ENCODE data around the gene ANO2.

Gene ANO2

DNA sequence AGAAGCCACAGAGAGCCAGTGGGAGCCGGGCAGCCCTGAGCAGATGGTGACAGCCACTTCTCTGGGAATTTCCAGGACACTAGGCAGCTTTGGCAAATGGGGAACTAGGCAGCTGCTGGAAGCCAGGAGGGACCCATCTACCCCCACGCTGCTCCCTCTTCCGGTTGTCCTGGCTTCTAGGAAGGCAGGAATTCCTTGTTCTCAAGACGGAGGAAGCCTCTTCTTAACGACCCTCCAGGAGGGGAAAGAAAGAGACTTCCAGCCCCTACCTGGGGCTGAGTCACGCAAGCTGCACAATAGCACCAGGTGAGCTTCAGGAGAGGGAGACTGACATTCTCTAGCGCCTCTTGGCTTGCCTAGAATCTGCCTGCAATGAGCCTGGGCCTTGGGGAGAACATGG lies 141.5 kb downstream of the ANO2 start:
- ATAC-seq = no peak

DNA sequence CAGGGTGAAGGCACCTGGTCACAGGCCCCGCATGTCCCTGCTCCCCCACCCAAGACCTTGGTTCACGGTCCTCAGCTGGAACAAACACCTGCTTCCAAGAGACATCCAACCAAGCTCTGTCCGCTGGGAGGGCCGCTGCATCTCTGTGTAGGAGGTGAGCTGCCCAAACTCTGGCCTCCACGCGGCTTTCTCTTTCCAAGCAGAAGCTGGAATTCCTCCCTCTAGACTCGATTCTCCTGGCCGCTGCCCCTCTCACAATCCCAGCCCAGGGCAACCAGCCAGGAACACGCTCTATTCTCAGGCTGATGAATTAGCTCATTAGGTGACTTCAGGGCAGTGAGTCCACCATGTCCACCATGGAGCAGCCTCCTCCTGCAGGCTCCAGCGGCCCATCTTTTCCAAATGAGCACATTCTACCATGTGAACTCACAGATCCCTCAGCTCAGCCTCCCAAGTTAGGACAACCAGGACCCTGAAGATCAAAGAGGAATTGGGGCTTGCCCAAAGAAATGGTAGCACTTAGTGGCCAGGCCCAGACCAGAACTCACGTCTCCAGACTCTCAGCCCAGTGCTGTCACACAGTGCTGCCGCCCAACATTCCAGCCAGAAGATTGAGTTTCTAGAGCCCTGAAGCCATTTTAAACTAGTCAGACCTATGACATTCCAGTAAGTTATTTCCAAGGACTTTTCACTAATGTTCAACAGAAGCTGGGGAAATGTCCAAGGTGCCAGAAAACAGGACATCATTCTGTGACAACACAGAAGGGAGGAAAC lies 146.6 kb downstream of the ANO2 start:
- Mint-ChIP-seq H3K27ac (no peak overlapping the region), H3K9me3 (no peaks in the 10 kb centered on the region), H3K4me1 (no peaks in the 10 kb centered on the region), H3K4me3 (no peak overlapping the region), H3K27me3 (no peaks in the 10 kb centered on the region)
- no peak for DNase-seq
- ATAC-seq = no peak

More for the DNA sequence above, 141.5 kb downstream of the ANO2 start:
- H3K4me1 Mint-ChIP-seq = no peaks in the 10 kb centered on the region
- H3K27me3 Mint-ChIP-seq = no peaks in the 10 kb centered on the region
- no peak overlapping the region for H3K27ac Mint-ChIP-seq
- DNase-seq = no peak
- no peaks in the 10 kb centered on the region for H3K9me3 Mint-ChIP-seq
- no peak overlapping the region for H3K4me3 Mint-ChIP-seq

DNA sequence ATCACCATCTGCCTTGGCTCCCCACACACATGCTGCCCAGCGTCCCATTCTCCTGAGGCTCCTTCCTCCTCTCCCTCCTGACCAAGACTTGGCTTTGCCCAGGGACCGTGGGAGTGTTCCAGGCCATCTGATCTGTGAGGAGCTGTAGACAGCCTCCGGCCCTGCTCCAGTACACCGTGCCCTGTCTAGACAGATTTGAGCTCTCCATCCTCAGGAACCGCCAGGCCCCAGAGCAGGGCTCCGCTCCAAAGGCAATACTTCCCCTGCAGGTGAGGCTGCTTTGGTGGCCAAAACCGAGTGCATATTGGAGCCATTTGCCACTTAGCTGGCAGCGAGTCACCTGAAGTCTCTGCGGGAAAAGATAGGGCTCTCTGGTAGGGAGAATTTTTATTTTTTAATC lies 147.4 kb downstream of the ANO2 start:
- no peak overlapping the region for H3K27ac Mint-ChIP-seq
- H3K9me3 Mint-ChIP-seq = no peaks in the 10 kb centered on the region

DNA sequence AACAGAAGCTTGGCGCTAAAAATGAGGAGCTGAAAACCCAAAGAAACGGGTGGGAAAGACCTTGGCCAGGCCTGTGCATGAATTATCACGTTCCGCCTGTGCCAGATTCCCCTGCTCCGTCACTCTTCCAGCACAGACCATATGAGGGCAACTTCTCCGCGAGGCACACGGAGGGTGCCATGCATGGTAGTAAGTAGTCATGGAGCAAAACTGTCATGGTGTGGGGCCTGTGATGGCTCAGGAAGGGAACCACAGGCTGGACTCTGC lies 148.2 kb downstream of the ANO2 start:
- no peaks in the 10 kb centered on the region for H3K27me3 Mint-ChIP-seq
- DNase-seq (no peak), ATAC-seq (no peak)
- H3K4me1 Mint-ChIP-seq = no peaks in the 10 kb centered on the region
- no peaks in the 10 kb centered on the region for H3K9me3 Mint-ChIP-seq
- H3K27ac Mint-ChIP-seq = no peak overlapping the region
- H3K4me3 Mint-ChIP-seq = no peak overlapping the region

More for the DNA sequence above, 147.4 kb downstream of the ANO2 start:
- no peak for DNase-seq
- H3K27me3 Mint-ChIP-seq = no peaks in the 10 kb centered on the region
- ATAC-seq = no peak
- H3K4me1 Mint-ChIP-seq = no peaks in the 10 kb centered on the region
- H3K4me3 Mint-ChIP-seq = no peak overlapping the region

DNA sequence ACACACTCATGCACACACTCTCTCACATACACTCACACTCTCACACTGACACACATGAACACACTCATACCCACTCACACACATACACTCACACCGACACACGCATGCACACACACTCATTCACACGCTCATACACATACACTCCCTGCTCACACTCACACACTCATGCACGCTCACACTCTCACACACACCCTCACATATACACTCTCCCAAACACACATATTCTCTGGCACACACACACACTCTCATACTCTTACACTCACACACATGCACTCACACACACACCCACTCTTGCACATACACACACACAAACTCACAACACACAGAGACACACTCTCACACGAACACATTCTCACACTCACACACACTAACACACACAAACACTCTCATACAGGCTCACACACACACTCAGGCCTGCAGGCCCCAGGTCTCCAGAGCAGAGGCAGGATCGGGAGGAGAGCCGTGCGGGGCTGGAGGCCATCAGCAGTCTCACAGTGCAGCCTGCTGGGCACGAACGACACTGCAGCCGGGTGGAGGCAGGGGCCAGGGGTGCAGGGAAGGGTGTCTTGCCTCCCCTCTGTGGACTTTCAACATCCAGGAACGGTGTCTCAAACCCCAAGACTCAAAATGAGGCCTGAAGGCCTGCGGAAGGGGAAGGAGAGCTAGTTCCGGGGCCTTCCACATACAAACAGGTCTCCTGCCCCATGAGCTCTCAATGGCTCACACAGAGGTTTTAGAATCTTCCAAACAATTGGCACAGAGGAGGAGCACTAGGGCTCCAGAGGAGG lies 148.7 kb downstream of the ANO2 start:
- no peaks in the 10 kb centered on the region for H3K27me3 Mint-ChIP-seq
- H3K4me3 Mint-ChIP-seq = no peak overlapping the region
- H3K27ac Mint-ChIP-seq = no peak overlapping the region
- H3K9me3 Mint-ChIP-seq = no peaks in the 10 kb centered on the region
- H3K4me1 Mint-ChIP-seq = no peaks in the 10 kb centered on the region
- ATAC-seq (peak; percentile 75), DNase-seq (peak; percentile 41 to 43)

DNA sequence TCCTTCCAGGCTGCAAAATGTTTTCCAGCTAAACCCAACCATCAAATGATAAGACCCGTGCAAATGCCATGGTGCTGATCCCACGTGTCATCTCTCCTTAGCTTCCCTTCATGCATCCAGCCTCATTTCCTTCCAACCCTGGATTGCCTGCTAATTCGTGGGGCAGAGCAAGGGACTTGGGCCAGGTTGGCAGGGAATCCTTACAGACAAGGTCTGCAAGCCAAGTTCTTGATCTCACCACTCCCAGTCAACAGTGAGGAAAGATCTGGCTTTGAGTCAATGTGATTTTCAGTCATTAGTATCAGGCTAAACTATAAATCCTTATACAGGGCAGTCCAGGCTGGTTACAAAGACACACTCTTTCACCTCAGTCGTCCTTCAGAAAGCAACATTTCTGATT lies 150.9 kb downstream of the ANO2 start:
- no peak for DNase-seq
- H3K4me3 Mint-ChIP-seq = no peak overlapping the region
- peaks cover 10% of the 10 kb centered on the region for H3K27me3 Mint-ChIP-seq

DNA sequence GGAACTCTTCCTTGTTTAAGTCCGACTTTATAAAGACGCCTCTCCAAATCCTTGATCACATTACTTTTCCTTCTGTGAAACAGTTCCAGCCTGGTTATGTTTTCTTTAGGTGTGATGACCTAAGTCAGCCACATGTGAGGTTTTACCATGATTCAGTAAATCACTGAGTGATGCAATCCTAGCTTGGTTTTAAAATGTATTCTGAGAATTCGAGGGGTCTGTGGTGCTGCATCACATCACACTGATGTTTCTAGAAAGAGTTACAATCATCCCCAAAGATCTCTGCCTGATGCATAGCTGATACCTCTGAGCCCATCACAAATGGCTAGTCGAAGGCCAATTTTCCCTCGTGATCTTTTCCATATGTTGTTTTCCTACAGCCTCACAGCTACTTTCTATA lies 152.7 kb downstream of the ANO2 start:
- no peak for ATAC-seq
- Mint-ChIP-seq H3K27me3 (peaks cover 10% of the 10 kb centered on the region), H3K9me3 (no peaks in the 10 kb centered on the region)

More for the DNA sequence above, 150.9 kb downstream of the ANO2 start:
- Mint-ChIP-seq H3K4me1 (no peaks in the 10 kb centered on the region), H3K9me3 (no peaks in the 10 kb centered on the region), H3K27ac (no peak overlapping the region)
- ATAC-seq = no peak

DNA sequence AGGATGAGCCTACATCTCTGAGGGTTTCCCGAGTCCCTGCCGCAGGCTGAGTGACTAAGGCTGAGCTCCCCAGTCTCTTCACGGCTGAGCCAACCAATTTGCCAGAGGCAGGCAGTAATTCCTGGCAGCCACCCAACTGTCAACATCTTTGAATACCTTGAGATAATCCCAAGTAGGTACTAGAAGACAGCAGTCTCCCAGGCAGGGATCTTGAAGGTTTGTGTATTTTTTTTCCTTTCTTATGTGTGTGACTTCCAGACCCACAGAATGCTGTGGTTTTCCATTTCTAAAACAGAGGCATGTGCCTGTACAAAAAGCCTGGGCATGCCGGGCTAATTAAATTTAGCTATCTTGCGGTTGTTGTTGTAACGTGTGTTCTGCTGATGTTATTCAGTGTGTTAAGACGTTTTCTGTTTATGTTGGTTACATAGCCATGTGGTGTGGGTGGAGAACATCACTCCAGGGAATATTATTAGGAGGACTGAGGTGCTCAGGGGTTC lies 155.5 kb downstream of the ANO2 start:
- no peaks in the 10 kb centered on the region for H3K9me3 Mint-ChIP-seq
- H3K4me3 Mint-ChIP-seq = no peak overlapping the region
- DNase-seq = no peak
- peaks cover 10% of the 10 kb centered on the region for H3K27me3 Mint-ChIP-seq
- no peak for ATAC-seq
- no peaks in the 10 kb centered on the region for H3K4me1 Mint-ChIP-seq
- no peak overlapping the region for H3K27ac Mint-ChIP-seq

More for the DNA sequence above, 152.7 kb downstream of the ANO2 start:
- Mint-ChIP-seq H3K4me1 (no peaks in the 10 kb centered on the region), H3K4me3 (no peak overlapping the region), H3K27ac (no peak overlapping the region)
- DNase-seq = no peak

DNA sequence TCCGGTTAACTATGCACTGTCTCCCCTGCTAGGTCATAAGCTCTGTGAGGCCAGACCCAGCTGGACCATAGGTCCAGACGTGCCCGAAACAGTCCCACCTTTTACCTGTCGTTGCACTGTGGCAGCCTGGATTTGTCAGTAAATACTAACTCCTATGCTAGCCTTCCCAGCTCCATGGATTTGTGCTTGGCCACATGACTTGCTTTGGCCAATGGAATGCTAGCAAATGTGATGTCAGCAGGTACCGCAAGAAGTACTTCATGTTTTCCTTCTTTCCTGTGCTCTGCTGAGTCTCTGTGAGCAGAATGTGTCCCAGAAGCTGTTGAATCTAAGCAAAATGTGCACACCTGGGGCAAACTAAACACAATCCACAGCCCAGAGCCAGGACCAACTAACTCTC lies 157.2 kb downstream of the ANO2 start:
- ATAC-seq = no peak
- H3K27me3 Mint-ChIP-seq = peaks cover 10% of the 10 kb centered on the region
- H3K4me3 Mint-ChIP-seq = no peak overlapping the region
- no peaks in the 10 kb centered on the region for H3K4me1 Mint-ChIP-seq
- H3K9me3 Mint-ChIP-seq = no peaks in the 10 kb centered on the region
- no peak for DNase-seq
- no peak overlapping the region for H3K27ac Mint-ChIP-seq

DNA sequence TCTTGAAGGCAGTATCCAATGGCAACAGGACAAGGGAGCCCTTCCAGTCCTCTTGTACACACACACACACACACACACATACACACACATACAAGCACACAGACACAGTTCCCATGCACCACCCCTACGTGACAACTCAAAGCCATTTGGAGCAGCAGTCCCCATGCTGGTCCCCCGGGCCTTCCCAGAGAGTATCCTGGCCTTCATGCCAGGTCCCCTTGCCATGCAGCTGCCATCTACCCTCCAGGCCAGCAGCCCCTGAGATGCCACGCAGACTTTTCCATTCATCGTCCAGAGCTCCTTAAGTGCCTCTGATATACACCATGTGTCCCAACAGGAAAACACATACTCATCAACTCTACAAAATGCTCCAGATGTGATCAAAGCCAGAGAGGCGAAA lies 159.5 kb downstream of the ANO2 start:
- no peak overlapping the region for H3K27ac Mint-ChIP-seq
- no peak overlapping the region for H3K4me3 Mint-ChIP-seq
- ATAC-seq = no peak
- peaks cover 10% of the 10 kb centered on the region for H3K27me3 Mint-ChIP-seq
- H3K9me3 Mint-ChIP-seq = no peaks in the 10 kb centered on the region
- no peak for DNase-seq
- H3K4me1 Mint-ChIP-seq = no peaks in the 10 kb centered on the region

DNA sequence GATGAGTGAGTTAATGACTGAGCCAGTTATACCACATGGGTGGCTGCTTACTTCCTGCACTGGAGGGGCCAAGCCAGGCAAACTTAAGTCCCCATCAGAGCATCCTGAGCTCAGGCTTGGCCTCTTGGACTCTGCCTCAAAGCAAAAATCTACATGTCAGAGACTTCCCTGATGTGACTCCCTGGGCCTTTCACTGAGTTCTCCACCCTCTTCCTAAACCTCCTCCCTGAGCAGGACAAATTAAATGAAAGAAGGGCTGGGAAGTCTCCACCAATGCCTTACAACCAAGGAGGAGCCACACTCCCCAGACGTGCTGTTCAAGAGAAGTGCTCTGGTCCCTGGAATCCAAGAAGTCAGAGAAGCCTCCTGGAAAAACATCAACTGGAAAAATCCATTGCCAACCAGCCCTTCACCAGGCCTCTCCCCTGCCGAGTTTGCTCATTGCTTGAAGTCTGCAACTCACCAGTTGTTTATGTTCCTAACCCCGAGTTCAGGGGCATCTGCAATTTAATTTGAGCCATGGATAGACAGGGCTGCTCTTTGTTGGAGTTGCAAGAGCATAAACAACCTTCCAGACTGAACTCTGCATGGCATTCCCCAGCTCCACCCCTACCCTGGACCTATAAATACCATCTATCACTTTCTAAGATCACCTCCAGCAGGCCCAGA lies 160.5 kb downstream of the ANO2 start:
- no peak for DNase-seq

DNA sequence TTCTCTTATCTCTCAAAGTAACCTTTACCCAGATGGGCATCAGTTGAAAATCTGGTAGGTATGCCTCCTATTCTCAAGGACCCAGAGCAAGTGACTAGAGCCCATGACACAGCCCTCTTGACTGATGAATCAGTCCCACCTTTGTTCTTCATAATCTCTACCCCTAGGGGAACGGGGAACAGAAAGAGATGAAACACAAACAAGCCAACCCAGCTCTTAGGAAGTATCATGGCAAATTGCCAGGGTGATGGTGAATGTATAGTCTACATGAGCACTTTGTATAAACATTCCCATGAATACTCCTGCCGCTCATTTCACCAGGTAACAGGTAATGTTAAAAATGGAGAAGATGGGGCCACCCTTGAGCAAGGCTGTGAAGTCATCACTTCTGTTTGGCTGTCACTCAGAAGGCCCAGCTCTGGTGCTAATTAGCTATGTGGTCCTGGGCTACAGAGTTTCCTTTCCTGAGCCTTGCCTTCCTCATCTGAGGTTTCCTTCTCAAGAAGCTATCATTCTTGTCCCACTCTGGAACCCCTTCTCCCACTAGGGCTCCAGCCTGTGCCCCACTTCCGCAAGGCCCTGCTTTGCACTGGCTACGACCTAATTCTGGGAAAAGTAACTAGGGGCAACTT lies 161.7 kb downstream of the ANO2 start:
- Mint-ChIP-seq H3K27ac (peak overlapping the region in 1 of 2 donors; percentile 4), H3K4me3 (no peak overlapping the region), H3K4me1 (no peaks in the 10 kb centered on the region), H3K27me3 (no peaks in the 10 kb centered on the region), H3K9me3 (no peaks in the 10 kb centered on the region)
- DNase-seq (no peak), ATAC-seq (no peak)

More for the DNA sequence above, 160.5 kb downstream of the ANO2 start:
- peaks cover under 1% of the 10 kb centered on the region for H3K27me3 Mint-ChIP-seq
- H3K4me1 Mint-ChIP-seq = no peaks in the 10 kb centered on the region
- H3K9me3 Mint-ChIP-seq = no peaks in the 10 kb centered on the region
- H3K27ac Mint-ChIP-seq = no peak overlapping the region
- ATAC-seq = no peak
- H3K4me3 Mint-ChIP-seq = no peak overlapping the region

DNA sequence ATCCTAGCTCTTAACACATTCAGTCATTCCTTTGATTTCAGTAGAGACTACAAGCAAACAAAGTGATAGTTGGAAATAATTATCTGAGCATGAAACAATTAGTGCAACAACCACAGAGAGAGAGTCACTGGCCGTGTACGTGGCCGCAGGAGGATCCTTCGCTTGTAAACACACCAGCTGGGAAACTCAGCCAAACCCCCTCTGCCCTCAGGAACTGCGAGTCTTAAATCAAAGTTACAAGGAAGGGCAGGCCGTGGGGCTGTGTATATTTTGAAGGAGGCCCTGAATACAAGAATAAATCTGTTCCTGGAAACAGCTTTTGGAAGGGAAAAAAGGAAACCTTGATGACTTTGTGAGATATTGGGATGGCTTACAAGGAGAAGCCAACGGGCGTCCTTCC lies 164.5 kb downstream of the ANO2 start:
- H3K4me3 Mint-ChIP-seq = no peak overlapping the region
- H3K27me3 Mint-ChIP-seq = no peaks in the 10 kb centered on the region
- H3K27ac Mint-ChIP-seq = no peak overlapping the region
- no peaks in the 10 kb centered on the region for H3K9me3 Mint-ChIP-seq
- ATAC-seq (no peak), DNase-seq (no peak)
- H3K4me1 Mint-ChIP-seq = no peaks in the 10 kb centered on the region

DNA sequence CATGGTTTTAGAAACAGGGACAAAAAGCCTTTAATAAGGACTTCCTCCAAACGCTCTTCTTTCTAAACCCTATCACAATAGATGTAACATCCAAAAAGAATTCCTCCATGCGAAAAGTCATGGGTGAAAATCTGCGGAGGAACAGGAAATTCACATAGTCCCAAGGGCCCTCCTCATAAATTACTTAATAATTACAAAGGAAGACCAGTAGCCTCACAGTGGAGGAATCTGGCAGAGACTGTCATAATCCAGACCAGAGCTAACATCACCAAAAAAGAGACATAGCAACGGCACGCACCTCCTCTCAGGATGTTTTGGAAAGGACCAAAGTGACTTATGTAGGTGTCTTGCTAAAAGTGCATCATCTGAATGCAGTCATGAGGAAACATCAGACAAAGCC lies 165.7 kb downstream of the ANO2 start:
- DNase-seq = no peak
- H3K9me3 Mint-ChIP-seq = no peaks in the 10 kb centered on the region
- no peaks in the 10 kb centered on the region for H3K4me1 Mint-ChIP-seq
- H3K27me3 Mint-ChIP-seq = no peaks in the 10 kb centered on the region
- H3K27ac Mint-ChIP-seq = no peak overlapping the region
- H3K4me3 Mint-ChIP-seq = no peak overlapping the region
- no peak for ATAC-seq

DNA sequence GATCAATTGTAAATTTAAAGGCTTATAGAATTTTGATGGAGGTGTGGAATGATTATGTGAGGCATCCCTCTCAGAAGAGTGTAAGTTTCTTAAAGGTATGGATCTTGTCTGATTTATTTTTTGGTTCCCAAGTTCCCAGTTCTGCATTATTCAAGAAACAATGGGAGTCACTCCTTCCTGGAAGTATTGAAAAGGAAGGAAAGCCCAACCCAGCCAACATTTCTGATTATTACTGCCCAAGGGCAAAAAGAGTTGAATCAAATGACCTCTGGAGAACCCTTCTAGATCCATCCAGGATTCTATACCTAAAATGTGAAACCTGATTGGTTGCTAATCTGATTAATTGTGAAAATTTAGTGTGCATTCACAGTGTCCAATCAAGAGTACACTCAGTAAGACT lies 166.2 kb downstream of the ANO2 start:
- Mint-ChIP-seq H3K9me3 (no peaks in the 10 kb centered on the region), H3K4me1 (no peaks in the 10 kb centered on the region), H3K4me3 (no peak overlapping the region), H3K27ac (no peak overlapping the region), H3K27me3 (no peaks in the 10 kb centered on the region)
- DNase-seq (no peak), ATAC-seq (no peak)

DNA sequence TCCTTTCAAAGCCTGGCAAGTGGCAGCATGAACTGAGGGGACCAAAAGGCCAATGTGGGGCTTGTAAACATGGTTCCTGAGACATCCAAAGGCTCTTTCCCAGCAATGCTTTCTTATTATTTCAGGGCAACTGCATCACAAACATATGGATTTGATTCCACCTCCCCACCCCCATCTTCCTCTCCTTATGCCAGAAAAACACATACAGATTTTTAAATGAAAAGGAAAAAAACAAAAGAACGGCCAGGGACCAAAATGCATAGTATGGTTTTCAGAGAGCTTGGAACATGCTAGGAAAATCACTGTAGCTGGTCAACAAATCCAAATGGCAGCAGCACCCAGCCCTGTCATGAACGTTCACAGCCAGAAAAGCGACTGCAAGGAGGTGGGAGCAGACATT lies 167.6 kb downstream of the ANO2 start:
- Mint-ChIP-seq H3K4me3 (no peak overlapping the region), H3K9me3 (no peaks in the 10 kb centered on the region), H3K27me3 (no peaks in the 10 kb centered on the region), H3K27ac (no peak overlapping the region), H3K4me1 (no peaks in the 10 kb centered on the region)
- no peak for DNase-seq
- no peak for ATAC-seq

All from stimulated activated naive CD8-positive, alpha-beta T cell treated with anti-CD3 and anti-CD28 coated beads, Interleukin-15, amount 100 ng/mL, for 72 hours (primary cell).